Fibroblast of skin of left quadriceps (primary cell): ENCODE results near the gene LIX1.
A peak's percentile ranks its signal among the peaks of the same experiment; 100 is the strongest.
"Not testable (repeated sequence)": the region's sequence is repeated elsewhere in the genome, so short reads cannot be mapped to it uniquely, and the experiment has no call there.

ENCODE experiments used
- DNase-seq, 2 experiments: peaks; one replicate each; pipeline ENCODE4 v3.0.0-alpha.2; 2013; ENCODE audit warnings: low read depth in 2 of 2

LIX1 gene

DNA sequence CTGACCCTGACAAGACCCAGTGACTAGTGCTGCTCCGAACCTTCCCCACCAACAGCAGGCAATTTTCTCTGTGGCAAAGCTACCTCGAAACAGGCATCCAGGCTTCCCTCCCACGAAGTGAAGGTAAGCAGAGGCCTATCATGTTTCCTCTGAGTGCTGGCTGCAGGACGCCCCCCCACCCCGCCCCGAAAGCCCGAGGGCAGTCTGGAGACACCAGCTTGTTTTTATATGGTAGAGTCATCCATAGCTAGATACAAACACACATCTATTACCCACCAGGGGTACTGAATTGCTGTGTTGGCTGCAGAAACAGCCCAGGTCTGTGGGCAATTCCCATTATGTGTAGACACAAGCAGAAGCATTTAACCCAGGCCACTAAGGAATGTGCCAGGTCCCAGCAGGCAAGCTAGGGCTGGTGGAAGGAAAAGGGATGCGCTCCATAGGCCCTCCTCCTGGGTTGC lies 40.4 kb downstream of the LIX1 start:
- DNase-seq: no peak

DNA sequence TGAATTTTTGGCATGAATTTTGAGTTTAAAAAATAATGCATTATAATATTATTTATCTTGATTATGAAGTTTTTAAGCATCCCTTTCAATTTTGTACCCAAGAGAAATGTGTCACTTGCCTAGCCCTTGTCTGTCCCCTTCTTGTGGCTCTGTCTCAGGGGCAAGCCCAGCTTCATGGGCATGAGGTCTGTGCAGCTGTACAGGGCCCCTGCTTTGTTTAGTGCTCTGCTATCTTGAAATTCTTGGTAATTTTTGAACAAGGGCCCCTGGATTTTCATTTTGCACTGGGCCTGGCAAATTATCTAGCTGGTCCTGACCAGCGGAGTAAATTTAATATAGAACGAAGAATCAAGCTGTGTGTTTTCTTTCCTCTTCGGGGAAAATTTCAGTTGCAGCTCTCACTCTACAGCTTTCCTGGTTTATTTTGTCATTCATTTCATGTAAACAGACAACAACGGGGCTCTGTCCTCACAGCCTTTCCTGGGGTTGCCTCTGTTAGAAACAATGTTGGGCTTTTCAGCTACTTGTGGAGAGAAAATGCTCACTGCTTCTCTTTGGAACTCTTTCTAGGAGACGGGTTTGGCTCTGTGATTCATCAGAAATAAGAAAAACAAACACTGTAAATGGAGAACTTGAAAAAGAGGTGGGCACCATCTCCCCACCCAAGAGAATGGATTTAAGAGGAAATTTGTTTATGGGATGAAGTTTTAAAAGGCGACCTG lies 41.1 kb downstream of the LIX1 start:
- DNase-seq: no peak

DNA sequence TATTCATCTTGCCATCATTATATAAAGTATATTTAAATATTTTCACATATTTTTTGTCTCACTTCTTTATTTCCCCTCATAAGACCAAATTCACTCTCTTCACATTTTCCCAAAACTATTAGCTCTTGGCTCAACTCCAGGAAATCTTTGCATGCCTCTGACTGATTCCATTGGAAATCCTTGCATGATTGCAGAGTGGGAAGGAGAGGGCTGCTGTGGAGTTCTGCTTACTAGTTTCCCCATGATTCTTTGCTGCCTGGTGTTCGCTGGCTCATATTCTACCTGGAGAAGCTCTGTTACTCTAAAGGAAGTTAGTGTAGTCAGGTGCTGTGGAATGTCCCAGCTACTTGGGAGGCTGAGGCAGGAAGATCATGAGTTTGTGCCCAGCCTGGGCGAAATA lies 41.9 kb downstream of the LIX1 start:
- DNase-seq: peak in 1 of 2 experiments; percentile 5

DNA sequence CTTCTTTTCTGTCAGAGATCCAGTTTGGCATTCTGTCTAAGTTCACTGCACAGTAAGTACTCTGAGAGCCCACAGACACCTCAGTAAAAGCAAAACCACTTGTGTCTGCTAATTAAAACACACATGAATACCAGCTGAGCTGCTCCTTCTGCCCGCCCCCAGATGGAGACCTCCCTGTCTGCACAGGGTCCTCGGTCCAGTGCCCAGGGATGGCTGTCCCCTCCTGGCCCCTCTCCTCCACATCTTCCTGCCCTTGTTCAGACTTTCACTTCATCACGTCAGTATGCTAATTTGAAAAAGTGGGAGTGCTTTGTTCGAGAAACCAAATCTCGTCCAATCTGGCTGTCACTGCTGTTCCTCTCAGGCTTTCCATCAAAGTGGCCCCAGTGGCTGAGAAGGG lies 43.5 kb downstream of the LIX1 start:
- DNase-seq: no peak

DNA sequence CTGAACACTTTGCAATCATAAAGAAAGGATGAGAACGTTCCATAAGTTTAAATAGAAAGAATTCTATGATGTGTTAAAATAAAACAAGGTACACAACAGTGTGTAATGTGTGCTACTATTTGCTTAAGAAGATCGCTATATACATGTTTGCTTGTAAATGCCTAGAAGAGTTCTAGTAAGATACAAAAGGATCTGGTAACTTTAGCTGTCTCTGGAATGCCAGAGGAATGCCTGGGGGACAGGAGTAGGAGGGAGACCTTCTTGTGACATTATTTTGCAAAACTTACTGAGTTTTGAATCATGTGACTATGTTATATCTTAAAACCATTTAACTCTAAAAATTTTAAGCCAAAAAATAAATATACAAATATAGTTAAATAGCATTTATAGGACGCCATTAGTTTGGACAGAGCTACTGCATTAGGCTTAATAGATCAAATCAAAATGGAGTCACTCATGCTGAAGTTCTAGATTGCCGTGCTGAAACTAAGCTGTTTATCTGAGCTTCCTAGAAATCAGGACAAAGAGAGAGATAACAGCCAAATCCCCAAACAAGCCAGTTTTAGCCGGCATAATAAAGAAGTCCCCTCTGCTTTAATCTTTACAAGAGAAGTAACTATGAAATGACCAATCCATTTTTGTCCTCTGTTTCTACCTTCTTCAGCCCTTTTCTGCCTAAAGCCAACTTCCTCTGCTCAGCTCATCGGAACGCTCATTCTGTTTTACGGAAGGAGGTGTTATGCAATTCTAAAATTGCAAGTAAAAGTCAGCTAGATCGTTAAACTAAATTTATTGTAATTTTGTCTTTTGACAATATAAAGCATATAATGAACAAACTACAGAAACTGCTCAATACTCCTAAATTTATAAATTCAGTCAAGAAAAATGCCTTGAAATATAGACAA lies 44.8 kb downstream of the LIX1 start:
- DNase-seq: no peak

DNA sequence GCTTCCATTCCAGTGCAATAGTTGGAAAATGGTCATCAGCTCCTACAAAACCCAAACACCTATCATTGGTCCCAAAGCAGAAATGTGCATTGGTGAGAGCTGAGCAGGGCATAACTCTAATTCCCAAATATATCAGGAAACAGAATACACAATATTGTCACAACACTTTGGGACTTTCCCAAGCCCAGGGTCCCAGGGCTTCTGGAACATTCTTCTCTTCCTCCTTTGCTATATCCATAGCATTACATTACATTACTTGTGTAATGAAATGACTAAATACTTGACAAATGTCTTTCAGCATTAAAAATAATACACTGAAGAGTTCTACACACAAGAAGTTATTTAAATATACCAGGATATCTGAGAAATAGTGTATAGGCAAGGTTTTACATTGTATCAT lies 45.6 kb downstream of the LIX1 start:
- no peak for DNase-seq

DNA sequence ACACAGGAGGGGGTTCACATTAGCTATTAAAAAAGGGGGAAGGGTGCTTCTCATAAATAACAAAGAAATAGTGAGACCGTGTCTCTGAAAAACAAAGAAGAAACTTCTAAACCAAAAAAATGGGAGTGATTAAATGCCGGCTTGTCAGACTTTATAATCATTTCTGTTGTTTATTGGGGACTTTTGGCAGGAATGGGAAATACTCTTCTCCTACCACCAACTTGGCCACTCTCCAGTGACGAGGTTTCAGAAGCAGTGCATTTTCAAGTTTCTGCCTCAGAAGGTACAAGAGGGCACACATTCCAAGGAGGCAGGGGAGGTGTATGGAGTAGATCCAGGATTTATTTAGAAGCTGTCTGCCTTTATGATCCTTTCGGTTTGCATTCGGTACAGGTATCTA lies 46.2 kb downstream of the LIX1 start:
- DNase-seq: peak; percentile 10 to 16

DNA sequence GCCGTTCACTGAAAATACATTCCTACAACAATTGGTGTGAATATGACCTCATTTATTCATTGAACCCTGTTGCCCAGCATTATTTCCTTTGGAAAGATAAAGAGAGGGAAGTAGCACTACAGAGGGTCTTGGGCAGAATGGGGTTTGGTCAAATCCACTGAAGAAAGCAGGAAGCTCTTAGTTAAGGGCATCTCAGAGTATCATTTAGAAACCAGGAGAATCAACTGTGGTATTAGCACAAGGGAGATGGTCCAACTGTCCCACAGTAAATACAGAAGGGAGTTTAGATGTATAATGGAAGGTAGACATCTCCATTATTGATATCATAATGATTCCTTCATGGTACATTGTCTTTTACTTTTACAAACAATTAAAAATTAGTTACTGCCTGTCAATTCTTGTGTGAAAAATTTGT lies 47.1 kb downstream of the LIX1 start:
- no peak for DNase-seq

DNA sequence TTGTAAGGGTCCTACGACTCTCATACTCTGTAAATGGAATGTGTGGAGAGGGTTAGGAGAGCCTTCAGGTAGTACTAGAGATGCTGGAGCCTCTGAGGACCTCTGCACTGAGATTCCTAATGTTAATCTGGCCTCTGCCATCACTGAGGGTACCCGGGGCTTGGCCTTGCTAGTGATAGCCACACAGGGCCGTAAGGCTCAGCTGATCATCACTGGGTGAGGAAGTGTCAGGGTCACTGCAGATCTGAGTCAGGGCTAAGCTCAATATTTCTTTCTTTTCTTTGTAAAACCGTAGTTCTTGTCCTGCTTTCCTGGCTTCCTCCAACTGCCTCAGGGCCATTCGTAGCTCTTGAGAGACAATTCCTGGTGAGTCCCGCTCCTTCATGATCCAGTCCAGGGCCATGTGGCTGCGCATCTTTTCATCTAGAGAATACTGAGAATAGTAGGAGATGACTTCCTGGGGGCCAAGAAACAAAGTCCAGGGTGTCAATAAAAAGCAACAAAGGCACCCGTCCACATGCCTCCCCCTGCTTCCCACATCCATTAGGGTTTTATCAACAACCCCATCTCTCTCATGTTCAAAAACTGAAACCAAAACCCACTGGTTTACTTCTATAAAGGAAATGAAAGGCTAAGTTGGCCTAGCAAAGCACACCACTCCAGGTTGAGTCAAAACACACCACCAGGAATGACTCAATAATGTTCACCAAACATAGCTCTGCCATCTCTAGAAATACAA lies 47.7 kb downstream of the LIX1 start:
- no peak for DNase-seq

DNA sequence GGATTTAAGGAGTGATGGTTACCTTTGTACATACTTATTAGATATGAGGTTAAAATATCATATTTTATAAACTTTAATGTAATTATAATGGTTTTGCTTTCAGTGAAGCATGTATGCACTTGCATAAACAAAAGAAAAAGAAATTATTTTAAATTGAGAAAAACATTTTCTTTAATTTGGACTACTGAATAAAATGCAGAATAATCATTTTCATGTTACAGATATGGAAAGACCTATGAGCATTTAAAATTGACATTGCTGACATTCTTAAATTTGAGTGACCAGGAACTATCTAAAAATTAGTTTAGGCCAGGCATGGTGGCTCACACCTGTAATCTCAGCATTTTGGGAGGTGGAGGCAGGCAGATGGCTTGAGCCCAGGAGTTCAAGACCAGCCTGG lies 49.2 kb downstream of the LIX1 start:
- DNase-seq: no peak

DNA sequence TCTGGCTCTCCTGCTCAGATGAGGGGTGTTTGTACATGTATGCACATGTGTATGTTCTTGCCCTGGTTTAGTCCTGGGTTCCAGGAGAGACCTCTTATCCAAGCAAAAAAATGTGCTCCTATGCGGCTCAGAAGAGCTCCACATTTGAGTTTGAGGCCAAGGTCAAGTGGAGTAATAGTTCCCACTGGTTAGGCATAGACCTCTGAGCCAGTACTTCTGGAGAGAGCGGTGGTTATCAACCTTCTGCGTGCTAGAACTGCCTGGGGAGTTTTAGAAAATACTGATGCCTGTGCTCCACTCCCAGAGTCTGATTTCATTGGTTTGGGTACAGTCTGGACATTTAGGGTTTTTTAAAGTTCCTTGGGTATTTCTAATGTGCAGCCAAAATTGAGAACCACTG lies 51.5 kb downstream of the LIX1 start:
- DNase-seq: no peak

DNA sequence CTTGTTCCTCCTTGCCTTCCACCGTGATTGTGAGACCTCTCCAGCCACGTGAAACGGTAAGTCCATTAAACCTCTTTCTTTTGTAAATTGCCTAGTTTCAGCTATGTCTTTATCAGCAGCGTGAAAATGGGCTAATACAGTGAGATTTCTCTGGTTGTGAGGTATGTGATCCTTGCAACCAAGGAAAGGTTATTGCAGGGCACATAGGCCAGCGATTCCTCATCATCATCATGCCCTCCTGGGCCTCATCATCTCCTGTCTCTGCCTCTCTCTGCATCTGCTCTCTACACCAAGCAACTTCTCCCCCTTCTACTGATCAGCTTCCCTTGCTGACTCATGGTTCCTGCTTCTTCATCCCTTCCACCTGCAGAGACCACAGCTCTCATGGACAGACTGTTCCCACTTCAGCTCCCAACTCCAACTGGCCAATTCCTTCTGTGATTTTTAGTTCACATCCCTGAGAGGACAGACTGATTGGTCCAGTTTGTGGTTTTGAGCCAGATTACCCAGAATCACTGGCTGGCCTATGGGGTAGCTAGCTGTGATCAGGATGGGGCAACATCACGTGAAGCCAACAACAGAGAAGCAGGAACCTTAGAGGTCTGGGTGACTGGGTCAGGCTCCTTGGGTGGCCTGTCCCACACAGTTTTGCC lies 53.1 kb downstream of the LIX1 start:
- DNase-seq: no peak

DNA sequence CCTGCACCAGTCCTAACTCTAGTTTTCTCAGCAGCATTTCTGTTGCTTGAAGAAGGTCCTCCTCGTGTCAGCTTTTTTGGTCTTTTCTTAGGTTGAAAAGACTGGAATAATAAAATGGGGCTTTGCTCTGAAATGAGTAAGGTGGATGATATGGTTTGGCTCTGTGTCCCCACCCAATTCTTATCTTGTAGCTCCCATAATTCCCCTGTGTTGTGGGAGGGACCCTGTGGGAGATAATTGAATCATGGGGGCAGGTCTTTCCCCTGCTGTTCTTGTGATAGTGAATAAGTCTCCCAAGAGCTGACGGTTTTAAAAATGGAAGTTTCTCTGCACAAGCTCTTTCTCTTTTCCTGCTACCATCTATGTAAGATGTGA lies 53.6 kb downstream of the LIX1 start:
- DNase-seq: no peak

DNA sequence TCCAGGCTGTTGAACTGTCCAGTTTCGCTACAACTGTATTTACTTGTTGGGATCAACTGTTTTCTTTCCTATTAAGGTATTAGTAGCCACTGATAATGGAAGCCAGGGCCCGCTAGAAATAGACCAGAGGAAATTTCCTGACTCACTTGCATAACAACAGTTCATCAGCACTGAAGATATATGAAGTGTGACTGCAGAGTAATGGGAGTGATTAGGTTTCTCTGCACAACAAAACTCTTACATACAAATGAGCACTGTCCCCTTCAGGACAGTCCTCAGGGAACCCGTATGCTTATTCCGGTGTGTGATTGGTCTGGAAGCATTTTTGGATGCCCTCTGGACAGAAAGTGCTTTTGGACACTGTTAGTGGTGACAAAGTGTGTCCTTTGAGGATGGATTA lies 55.3 kb downstream of the LIX1 start:
- DNase-seq: no peak

DNA sequence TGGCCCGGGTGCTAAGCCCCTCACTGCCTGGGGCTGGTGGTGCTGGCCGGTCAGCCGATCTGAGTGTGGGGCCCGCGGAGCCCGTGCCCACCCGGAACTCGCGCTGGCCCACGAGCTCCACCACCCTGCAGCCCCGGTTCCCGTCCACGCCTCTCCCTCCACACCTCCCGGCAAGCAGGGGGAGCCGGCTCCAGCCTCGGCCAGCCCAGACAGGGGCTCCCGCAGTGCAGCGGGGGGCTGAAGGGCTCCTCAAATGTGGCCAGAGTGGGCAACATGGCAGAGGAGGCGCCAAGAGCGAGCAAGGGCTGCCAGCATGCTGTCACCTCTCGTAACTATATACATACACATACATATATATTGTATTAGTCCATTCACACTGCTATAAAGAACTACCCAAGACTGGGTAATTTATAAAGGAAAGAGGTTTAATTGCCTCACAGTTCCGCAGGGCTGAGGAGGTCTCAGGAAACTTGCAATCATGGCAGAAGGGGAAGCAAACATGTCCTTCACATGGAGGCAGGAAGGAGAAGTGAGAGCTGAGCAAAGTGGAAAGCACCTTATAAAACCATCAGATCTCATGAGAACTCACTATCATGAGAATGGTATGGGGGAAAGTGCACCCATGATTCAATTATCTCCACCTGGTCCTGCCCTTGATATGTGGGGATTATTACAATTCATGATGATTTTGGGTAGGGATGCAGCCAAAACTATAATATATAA lies 56.8 kb downstream of the LIX1 start:
- no peak for DNase-seq

DNA sequence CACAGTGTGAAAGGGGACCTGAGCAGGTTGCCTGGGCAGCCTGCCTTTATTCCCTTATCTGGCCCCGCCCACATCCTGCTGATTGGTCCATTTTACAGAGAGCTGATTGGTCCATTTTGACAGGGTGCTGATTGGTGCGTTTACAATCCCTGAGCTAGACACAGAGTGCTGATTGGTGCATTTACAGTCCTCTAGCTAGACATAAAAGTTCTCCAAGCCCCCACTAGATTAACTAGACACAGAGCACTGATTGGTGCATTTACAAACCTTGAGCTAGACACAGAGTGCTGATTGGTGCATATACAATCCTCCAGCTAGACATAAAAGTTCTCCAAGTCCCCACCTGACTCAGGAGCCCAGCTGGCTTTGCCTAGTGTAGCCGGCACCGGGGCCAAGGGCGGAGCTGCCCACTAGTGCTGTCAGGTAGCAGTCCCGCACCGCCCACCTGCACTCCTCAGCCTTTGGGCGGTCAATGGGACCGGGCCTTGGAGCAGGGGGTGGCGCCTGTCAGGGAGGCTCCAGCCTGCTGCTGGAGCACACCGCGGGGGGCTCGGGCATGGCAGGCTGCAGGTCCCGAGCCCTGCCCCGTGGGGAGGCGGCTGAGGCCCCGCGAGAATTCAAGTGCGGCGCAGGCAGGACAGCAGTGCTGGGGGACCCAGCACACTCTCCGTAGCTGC lies 57.5 kb downstream of the LIX1 start:
- DNase-seq: not testable (repeated sequence)

DNA sequence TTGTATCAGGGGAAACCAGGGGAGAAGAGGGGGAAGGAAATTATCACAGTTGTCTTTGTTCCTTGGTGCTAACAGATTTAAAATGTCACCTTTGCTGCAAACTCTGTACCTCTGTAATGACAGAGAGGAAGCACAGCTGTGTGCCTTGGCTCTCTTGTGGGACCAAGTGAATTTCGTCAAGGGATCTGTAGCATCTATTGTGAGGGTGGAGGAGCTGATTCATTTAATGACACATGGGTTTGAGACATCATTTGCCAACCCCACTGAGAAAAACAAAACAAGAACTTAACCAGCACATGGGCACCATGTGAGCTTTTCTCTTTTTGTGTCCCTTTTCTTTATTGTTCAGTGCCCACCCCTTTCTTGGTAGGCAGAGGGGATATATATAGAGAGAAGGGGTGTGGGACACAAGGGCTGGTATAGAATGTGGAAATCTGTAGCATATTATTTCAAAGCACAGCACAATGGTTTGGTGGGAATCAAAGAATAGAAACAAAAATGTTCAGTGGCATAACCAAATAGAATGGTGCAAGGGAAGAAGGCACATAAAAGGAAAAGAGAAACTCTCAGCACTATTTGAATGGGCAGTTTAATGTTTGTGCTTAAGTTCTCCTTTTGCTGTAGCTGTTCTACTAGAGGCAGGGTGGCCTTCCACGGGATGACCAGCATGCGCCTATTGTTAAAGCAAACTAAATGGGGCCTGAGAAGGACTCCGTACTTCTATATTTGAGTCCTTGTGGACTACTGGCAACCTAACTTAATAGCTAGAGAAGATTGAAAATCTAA lies 63.3 kb downstream of the LIX1 start:
- no peak for DNase-seq

DNA sequence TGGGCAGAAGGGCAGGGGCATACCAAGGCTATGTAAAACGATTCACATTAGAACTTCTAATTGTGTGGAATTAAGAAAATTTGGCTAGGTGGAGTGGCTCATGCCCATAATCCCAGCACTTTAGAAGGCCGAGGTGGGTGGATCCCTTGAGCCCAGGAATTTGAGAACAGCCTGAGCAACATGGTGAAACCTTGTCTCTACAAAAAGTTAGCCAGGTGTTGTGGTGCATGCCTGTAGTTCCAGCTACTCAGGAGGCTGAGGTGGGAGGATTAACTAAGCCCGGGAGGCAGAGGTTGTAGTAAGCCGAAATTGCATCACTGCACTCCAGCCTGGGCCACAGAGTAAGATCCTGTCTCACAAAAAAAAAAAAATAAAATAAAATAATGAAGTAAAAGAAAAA lies 65.2 kb downstream of the LIX1 start:
- DNase-seq: no peak

DNA sequence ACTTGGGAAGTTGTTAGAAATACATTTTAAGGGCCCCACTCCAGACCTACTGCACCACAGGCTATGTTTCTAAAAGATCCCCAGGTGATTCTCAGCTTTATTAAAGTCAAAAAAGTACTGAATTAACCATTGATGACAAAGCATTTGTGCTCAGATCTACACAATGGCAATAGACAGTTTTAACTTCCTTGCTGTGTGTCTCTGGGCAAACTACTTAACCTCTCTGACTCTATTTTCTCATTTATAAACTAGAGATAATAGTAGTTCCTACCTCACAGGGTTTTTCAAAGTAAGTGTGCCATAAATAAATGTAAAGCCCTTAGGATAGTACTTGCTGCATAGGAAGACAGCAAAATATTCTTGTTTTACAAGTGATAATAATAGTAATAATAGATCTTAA lies 66.3 kb downstream of the LIX1 start:
- no peak for DNase-seq

DNA sequence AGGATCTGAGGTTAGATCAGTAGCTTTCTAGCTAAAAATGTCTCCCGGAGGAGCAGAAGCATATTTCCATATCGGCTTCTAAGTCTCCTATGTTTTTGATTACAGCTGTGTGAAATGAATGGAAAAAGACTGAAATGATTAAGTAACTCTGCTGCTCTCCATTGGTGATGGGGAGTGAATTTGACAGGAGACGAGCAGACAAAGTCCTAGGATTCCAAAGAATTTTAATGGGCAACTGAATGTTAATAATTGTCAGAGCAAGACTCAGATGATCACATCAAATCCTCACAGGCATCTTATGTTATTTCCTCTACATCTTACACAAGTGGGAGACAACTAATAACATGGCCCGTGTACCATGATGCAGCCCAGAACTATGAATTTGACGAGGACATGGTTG lies 66.8 kb downstream of the LIX1 start:
- DNase-seq: peak in 1 of 2 experiments; percentile 4
